Immature natural killer cell (primary cell): ENCODE results near the gene SLITRK4. TPM values are rescaled to one million over a fixed set of nuclear protein-coding genes. Genes with fewer than 3 reads are reported as not detected.
A peak's percentile ranks its signal among the peaks of the same experiment; 100 is the strongest.

ENCODE experiments used
- DNase-seq, 3 donors: peaks; one replicate each; pipeline ENCODE4 v3.0.0; 2022; ENCODE audit warnings: mixed read lengths in 1 of 3
- H3K27ac Mint-ChIP-seq, 6 donors: one replicate each; pipeline ENCODE4 v1.8.0; 2020; ENCODE audit warnings: mixed read lengths in 6 of 6, mild to moderate bottlenecking in 5 of 6, inconsistent platforms in 4 of 6, moderate library complexity in 3 of 6
- H3K27me3 Mint-ChIP-seq, 3 donors: one replicate each; pipeline ENCODE4 v1.8.0; 2020 to 2021; ENCODE audit warnings: low read depth in 3 of 3, mild to moderate bottlenecking in 3 of 3, mixed read lengths in 3 of 3, moderate library complexity in 3 of 3, inconsistent platforms in 1 of 3
- H3K36me3 Mint-ChIP-seq, 3 donors: one replicate each; pipeline ENCODE4 v1.8.0; 2020; ENCODE audit warnings: mixed read lengths in 3 of 3, inconsistent platforms in 2 of 3, mild to moderate bottlenecking in 2 of 3
- H3K4me1 Mint-ChIP-seq, 2 donors: one replicate each; pipeline ENCODE4 v1.8.0; 2020; ENCODE audit warnings: inconsistent platforms in 2 of 2, mild to moderate bottlenecking in 2 of 2, mixed read lengths in 2 of 2, moderate library complexity in 1 of 2
- H3K4me3 Mint-ChIP-seq, 5 donors: one replicate each; pipeline ENCODE4 v1.8.0; 2020; ENCODE audit warnings: mild to moderate bottlenecking in 5 of 5, mixed read lengths in 5 of 5, inconsistent platforms in 3 of 5, moderate library complexity in 3 of 5
- H3K9me3 Mint-ChIP-seq, 6 donors: one replicate each; pipeline ENCODE4 v1.8.0; 2020; ENCODE audit warnings: mild to moderate bottlenecking in 6 of 6, mixed read lengths in 6 of 6, inconsistent platforms in 4 of 6, moderate library complexity in 3 of 6
- polyA plus RNA-seq, 3 donors: library from polyadenylated mRNA; unstranded; fragments of 300-500 nt; fragmentation: Illumina TruSeq; gene quantifications; one replicate each; pipeline ENCODE4 v1.2.3, GENCODE V29; 2021

The SLITRK4 gene, protein sequence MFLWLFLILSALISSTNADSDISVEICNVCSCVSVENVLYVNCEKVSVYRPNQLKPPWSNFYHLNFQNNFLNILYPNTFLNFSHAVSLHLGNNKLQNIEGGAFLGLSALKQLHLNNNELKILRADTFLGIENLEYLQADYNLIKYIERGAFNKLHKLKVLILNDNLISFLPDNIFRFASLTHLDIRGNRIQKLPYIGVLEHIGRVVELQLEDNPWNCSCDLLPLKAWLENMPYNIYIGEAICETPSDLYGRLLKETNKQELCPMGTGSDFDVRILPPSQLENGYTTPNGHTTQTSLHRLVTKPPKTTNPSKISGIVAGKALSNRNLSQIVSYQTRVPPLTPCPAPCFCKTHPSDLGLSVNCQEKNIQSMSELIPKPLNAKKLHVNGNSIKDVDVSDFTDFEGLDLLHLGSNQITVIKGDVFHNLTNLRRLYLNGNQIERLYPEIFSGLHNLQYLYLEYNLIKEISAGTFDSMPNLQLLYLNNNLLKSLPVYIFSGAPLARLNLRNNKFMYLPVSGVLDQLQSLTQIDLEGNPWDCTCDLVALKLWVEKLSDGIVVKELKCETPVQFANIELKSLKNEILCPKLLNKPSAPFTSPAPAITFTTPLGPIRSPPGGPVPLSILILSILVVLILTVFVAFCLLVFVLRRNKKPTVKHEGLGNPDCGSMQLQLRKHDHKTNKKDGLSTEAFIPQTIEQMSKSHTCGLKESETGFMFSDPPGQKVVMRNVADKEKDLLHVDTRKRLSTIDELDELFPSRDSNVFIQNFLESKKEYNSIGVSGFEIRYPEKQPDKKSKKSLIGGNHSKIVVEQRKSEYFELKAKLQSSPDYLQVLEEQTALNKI
- not detected for polyA plus RNA-seq

DNA sequence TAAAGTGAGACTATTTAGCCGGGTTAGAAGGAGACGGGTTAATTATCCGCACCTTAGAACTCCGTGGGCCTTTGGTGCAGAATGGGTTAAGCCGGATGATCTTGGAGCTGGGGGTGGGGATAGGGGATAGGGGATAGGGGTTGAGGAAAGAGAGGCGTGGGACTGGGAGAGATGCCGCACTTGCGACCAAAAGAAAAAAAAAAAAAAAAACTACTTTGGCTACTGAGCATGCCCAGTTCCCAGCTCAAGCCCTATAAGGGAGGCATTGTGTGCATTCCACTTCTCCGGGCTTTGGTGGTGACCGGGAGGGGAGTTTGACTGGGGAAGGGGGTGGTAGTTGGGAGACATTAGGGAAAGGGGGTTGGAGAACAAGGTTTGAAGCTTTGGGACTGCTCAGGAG is at the start of gene SLITRK4:
TSS of gene SLITRK4 (minus strand) at position 187 of the 400 bp plus-strand sequence. CDS start 4,993 bp downstream, outside the sequence.
- no peak within 1 kb of the TSS for H3K4me3 Mint-ChIP-seq

DNA sequence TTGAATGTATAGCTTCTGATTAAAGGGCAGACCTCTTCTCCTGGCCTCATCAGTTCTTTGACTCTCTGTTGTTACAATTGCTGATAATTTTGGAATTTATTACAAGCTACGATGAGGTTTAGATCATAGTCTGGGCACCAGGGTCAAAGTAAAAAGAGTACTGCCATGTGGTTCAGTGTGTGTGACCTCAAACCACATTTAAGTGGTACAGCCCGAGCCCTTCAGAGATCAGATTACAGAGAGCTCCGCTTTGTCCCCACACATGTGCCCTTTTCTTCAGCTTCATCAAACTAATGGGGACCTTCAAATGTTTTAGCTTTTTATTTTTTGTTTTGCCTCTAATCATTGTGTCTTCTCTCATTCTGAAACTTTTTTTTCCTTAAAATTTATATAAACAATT is 47.6 kb upstream of the SLITRK4 start:
- H3K27ac Mint-ChIP-seq: no peak overlapping the region
- DNase-seq: no peak
- H3K36me3 Mint-ChIP-seq: no peaks in the 10 kb centered on the region
- no peaks in the 10 kb centered on the region for H3K4me1 Mint-ChIP-seq
- peaks cover 0 to 6% (median 2%) of the 10 kb centered on the region in 3 donors for H3K27me3 Mint-ChIP-seq
- no peak overlapping the region for H3K4me3 Mint-ChIP-seq
- H3K9me3 Mint-ChIP-seq: peaks cover 0 to 3% (median 0%) of the 10 kb centered on the region in 6 donors

More for the DNA sequence above, at the start of gene SLITRK4:
- no peak for DNase-seq
- no peak within 1 kb of the TSS for H3K27ac Mint-ChIP-seq
- peaks cover 0 to 1% of the 10 kb centered on the region in 2 donors for H3K4me1 Mint-ChIP-seq
- H3K27me3 Mint-ChIP-seq: peaks cover 1 to 12% (median 5%) of the 10 kb centered on the region in 3 donors
- H3K9me3 Mint-ChIP-seq: peaks cover 0 to 11% (median 7%) of the 10 kb centered on the region in 6 donors
- H3K36me3 Mint-ChIP-seq: peaks cover 0 to 5% (median 0%) of the 10 kb centered on the region in 3 donors

DNA sequence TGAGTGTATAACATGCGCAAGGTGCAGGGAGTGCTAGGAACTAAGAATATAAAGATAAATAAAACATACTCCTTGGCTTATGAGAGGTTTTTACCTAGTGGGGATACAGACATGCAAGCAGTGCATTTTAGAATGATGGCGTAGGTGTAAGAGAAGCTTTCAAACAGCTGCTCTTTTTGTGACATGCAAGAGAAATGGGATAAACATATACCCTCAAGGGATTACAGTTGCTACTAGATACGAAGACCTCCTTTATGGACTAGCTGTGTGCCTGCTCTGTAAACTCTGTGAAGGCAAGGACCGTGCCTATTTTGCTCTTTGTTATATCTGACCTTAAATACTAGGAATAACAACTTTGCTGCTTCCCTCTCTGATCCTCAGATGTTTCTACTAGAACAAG is 39.0 kb upstream of the SLITRK4 start:
- Mint-ChIP-seq H3K27ac (no peak overlapping the region), H3K4me3 (no peak overlapping the region), H3K27me3 (peaks cover 0 to 2% (median 0%) of the 10 kb centered on the region in 3 donors), H3K9me3 (peaks cover 0 to 2% (median 0%) of the 10 kb centered on the region in 6 donors), H3K4me1 (no peaks in the 10 kb centered on the region), H3K36me3 (no peaks in the 10 kb centered on the region)
- DNase-seq: no peak

DNA sequence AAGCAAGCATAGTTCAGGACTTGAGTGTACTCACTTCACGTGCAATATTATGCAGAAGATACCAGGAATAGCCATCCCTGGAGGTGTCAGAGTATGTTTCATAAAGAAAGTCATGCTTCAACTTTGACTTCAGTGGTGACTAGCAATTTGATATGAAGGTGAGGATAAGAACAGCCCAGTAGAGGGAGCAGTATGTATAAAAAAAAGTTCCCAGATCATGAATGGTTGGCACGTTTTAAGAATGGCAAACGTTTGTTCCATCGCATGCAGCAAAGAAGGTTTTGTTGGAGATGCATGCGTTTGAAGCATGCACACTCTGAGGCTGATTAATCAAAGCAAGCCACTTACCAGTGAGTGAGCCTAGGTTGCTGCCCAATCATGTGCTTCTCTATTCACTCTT is 33.5 kb upstream of the SLITRK4 start:
- Mint-ChIP-seq H3K4me3 (no peak overlapping the region), H3K27ac (no peak overlapping the region), H3K9me3 (peaks cover 0 to 3% (median 0%) of the 10 kb centered on the region in 6 donors), H3K4me1 (no peaks in the 10 kb centered on the region), H3K27me3 (peaks cover 0 to 6% (median 0%) of the 10 kb centered on the region in 3 donors), H3K36me3 (no peaks in the 10 kb centered on the region)
- DNase-seq: no peak

DNA sequence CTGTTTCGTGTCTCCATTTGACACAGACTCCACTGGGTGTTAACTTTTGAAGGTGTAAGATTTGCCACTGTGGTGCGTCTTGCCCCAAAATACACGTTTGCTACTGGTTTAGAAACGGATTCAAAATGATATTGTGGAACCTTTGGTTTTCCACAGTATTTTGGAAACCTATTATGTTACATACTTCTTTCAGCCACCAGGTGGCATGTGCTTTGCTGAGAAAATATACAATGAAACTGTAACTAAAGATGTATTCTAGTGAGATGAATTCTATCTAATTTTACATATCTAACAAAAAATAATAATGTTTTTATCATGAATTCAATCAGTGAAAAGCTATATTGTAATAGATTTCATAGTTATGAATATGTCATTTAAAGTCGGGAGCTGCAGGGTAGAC is 28.4 kb upstream of the SLITRK4 start:
- Mint-ChIP-seq H3K4me3 (no peak overlapping the region), H3K36me3 (no peaks in the 10 kb centered on the region), H3K4me1 (no peaks in the 10 kb centered on the region), H3K9me3 (peaks cover 0 to 2% (median 0%) of the 10 kb centered on the region in 6 donors), H3K27me3 (peaks cover 0 to 11% (median 6%) of the 10 kb centered on the region in 3 donors), H3K27ac (no peak overlapping the region)
- DNase-seq: no peak

DNA sequence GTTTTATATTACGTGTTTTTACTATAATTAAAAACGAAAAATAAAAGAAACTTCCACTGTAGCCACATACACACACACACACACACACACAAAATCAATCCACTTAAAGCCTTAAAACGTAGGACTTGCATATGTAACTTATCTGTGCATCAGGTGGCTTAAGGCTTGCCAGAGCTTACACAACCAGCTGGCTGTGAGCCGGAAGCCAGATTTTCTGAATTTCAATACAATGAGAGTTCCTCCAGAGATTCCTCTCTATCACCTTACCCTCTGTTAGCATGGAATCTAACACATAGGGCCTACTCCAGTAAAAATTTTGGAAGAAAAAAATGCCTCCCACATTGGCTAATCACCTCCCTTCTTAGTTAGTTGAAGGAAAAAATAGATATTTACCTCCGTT is 27.9 kb upstream of the SLITRK4 start:
- Mint-ChIP-seq H3K27ac (no peak overlapping the region), H3K36me3 (no peaks in the 10 kb centered on the region), H3K9me3 (no peaks in the 10 kb centered on the region), H3K4me3 (no peak overlapping the region), H3K27me3 (peaks cover 0 to 7% (median 6%) of the 10 kb centered on the region in 3 donors), H3K4me1 (no peaks in the 10 kb centered on the region)
- DNase-seq: no peak

DNA sequence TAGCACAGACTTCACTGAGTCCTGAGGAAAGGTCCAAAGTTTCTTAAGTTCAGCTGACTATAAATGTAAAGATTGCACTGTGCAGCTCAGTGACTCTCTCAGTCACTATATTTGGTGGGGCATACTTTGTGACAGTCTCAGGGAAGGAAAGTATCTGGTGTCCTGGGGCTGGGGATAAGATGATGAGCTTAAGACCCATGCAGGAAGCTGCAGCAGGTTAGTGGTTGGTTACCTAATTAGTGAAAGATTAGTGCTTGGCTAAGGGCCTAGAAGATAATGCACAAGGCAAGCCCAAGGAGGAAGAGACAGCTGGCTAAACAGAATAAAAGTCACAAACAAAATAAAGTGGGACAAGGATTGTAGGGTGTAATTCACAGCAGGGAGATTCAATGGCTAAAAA is 25.4 kb upstream of the SLITRK4 start:
- Mint-ChIP-seq H3K36me3 (no peaks in the 10 kb centered on the region), H3K9me3 (no peaks in the 10 kb centered on the region), H3K4me1 (no peaks in the 10 kb centered on the region), H3K27ac (no peak overlapping the region), H3K27me3 (peaks cover 0 to 7% (median 6%) of the 10 kb centered on the region in 3 donors), H3K4me3 (no peak overlapping the region)
- DNase-seq: no peak

DNA sequence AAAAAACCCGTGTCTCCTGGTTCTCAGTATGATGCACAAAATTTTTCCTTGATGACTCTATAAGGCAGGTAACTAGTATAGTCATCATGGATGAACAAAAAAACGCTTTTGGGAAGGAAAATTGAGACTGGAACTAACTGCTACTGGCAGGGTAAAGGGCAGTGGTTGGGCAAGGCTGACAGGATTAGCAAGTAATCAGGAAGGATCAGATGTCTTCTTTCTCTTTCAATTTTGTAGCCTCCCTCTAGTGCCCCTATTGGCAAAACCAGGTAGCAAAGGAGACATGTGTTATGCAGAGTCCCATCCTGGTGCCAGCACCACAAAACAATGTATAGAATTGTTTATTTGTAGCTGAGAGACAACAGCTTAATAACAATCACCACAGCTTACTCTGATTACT is 12.8 kb upstream of the SLITRK4 start:
- Mint-ChIP-seq H3K4me1 (no peaks in the 10 kb centered on the region), H3K27me3 (peaks cover 0 to 5% (median 3%) of the 10 kb centered on the region in 3 donors), H3K4me3 (no peak overlapping the region), H3K9me3 (no peaks in the 10 kb centered on the region), H3K36me3 (no peaks in the 10 kb centered on the region), H3K27ac (no peak overlapping the region)
- no peak for DNase-seq

DNA sequence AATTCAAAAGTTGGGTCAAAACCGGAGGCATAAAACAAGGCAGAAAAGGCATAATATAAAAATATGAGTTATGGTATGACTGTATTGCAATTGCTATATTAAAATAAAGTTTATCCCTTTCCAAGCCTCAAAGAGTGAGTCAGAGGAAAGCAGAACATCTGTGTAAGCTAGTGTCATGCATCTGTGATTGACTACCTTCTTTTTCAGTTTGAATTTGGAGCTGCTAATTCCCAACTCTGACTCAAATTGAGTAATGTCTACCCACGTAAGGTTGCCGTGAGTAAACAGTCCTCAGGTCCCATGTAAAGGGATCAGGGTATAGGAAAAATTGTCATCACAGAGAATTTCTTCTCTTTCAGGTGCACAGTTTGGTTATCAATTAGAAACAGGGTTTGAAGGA is 6.5 kb upstream of the SLITRK4 start:
- H3K27ac Mint-ChIP-seq: no peak overlapping the region
- no peaks in the 10 kb centered on the region for H3K36me3 Mint-ChIP-seq
- H3K9me3 Mint-ChIP-seq: no peaks in the 10 kb centered on the region
- H3K27me3 Mint-ChIP-seq: peaks cover 0 to 6% (median 3%) of the 10 kb centered on the region in 3 donors
- H3K4me3 Mint-ChIP-seq: no peak overlapping the region
- DNase-seq: no peak
- H3K4me1 Mint-ChIP-seq: no peaks in the 10 kb centered on the region

DNA sequence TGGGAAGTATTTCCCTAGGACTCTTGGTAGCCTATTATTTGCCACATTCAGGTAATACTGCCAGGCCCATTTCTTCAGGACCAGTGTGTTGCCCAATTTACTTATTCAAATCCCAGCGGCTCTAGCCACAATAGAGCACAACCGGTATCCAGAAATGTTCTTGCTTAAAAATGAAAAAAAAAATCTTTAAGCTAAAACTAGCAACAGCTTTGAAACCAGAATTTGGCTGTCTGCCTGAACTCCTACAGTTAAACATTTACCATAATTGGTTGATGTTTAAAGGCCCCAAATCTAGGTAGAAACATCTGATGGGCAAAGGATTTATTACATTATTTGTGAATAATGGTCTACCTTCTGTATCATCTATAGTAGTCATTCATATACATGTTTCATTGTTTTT is 930 bp upstream of the SLITRK4 start:
- H3K27ac Mint-ChIP-seq: no peak overlapping the region
- H3K4me1 Mint-ChIP-seq: peaks cover 0 to 1% of the 10 kb centered on the region in 2 donors
- no peak overlapping the region for H3K4me3 Mint-ChIP-seq
- H3K36me3 Mint-ChIP-seq: peaks cover 0 to 5% (median 0%) of the 10 kb centered on the region in 3 donors
- DNase-seq: no peak
- peaks cover 1 to 12% (median 4%) of the 10 kb centered on the region in 3 donors for H3K27me3 Mint-ChIP-seq
- H3K9me3 Mint-ChIP-seq: peaks cover 0 to 11% (median 7%) of the 10 kb centered on the region in 6 donors

DNA sequence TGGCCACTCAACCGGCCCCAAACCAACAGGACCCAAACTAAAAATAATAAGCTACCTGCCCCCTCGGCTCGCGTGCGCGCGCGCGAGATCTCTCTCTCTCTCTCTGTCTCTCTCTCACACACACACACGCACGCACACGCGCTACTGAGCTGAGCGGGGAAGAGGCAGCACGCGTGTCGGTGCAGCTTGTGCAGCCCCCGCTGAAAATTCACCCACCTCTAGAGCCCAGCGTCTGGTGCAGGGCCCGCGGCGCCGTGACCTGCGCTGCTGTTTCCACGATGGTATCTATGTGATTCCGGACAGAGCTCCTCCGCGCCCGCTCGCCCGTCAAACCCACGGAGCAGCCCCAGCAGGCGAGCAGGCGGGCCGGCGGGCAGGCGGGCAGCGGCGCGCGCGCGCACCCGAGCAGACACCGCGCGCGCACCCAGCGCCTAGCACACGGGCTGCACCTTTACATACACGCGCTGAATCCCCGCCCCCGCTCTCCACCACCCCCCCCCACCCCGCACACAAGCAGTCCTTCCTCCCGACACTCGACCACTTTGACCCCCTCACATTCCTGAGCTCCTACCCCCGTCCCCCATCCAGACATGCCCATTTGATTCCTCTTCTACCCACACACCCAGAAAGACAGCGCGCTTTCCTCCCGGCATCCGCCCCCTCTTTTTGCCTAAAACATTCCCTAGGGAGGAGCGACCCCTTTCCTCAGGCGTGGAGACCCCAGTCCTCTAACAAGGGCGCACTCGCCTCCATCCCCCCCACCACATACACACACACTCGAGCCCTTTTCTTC is 1.0 kb downstream of the SLITRK4 start:
- Mint-ChIP-seq H3K9me3 (peaks cover 0 to 11% (median 7%) of the 10 kb centered on the region in 6 donors), H3K4me3 (peak overlapping the region in 1 of 5 donors; percentile 47), H3K27me3 (peaks cover 1 to 11% (median 5%) of the 10 kb centered on the region in 3 donors), H3K27ac (no peak overlapping the region), H3K4me1 (peaks cover 0 to 1% of the 10 kb centered on the region in 2 donors), H3K36me3 (peaks cover 0 to 5% (median 0%) of the 10 kb centered on the region in 3 donors)
- DNase-seq: no peak

DNA sequence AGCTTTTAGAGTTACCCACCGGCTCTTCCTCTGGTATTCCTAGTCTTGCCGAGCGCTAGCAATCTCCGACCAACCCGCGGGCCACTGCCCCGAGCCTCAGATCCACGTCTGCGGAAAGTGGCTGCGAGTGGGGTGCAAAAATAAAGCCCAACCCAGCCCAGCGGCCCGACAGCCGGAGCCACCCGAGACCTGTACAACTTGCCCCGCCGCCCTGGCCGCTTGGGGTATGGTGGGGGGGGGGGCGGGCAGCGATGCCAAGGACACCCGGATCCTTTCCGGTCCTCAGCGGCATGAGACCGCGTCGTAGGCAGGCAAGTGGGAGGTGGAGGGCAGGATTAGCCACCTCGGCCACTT is 1.6 kb downstream of the SLITRK4 start:
- peaks cover 0 to 1% of the 10 kb centered on the region in 2 donors for H3K4me1 Mint-ChIP-seq
- H3K4me3 Mint-ChIP-seq: peak overlapping the region in 1 of 5 donors; percentile 2
- no peak for DNase-seq
- H3K27me3 Mint-ChIP-seq: peaks cover 1 to 10% (median 5%) of the 10 kb centered on the region in 3 donors
- H3K36me3 Mint-ChIP-seq: peaks cover 0 to 5% (median 0%) of the 10 kb centered on the region in 3 donors
- H3K9me3 Mint-ChIP-seq: peaks cover 0 to 11% (median 7%) of the 10 kb centered on the region in 6 donors
- H3K27ac Mint-ChIP-seq: no peak overlapping the region
